C1 segment of cervical spinal cord (tissue), 14 donors: ENCODE data around the gene ANXA2R.
"Not testable (repeated sequence)": the region's sequence is repeated elsewhere in the genome, so short reads cannot be mapped to it uniquely, and the experiment has no call there.

Source experiments
- DNase-seq, 14 donors: peaks; one replicate each; lab custom pipeline; 2025; lab: John Stamatoyannopoulos, UW

ANXA2R gene, protein sequence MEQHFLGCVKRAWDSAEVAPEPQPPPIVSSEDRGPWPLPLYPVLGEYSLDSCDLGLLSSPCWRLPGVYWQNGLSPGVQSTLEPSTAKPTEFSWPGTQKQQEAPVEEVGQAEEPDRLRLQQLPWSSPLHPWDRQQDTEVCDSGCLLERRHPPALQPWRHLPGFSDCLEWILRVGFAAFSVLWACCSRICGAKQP

DNA sequence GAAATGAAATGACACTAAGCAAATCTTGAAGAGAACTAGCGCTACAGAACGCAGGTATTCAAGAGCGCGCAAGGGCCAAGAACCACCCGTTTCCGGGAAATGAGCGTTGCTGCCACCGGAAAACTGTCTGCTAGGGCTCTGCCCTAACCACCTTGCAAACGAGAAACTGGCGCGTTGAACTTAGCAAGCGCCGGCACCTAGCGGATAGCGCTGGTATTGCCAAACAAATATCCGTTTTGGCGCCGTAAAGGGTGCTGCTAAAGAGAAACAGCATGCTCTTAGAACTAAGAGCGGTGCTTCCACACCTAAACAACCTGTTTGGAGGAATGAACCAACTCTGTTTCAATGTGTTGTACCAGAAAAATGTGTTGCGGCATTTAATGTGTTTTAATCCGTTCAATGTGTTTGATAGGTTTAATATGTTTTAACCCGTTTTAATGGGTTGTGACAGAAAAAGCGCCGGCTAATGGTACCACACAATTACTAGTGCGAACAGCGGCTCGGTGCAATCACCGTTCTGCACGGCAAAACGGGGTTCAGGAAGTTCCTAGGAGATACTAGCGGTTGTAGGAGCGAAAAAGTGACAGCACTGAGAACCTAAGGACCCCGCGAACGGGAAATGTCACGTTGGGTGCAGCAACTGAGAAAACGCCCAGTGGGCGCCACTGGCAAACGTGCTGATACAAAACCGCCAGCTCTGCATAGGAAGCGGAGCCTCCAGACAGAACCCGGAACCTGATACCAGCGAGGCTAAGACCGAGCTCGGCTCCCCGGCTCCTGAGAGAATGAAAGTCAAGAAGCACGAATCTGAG, at the start of gene ANXA2R:
TSS of gene ANXA2R (minus strand) at position 33 of the 812 bp plus-strand sequence. CDS start 273 bp downstream, outside the sequence.
- DNase-seq: peak in 12 of 14 donors; percentile 29 to 76 (median 60)

DNA sequence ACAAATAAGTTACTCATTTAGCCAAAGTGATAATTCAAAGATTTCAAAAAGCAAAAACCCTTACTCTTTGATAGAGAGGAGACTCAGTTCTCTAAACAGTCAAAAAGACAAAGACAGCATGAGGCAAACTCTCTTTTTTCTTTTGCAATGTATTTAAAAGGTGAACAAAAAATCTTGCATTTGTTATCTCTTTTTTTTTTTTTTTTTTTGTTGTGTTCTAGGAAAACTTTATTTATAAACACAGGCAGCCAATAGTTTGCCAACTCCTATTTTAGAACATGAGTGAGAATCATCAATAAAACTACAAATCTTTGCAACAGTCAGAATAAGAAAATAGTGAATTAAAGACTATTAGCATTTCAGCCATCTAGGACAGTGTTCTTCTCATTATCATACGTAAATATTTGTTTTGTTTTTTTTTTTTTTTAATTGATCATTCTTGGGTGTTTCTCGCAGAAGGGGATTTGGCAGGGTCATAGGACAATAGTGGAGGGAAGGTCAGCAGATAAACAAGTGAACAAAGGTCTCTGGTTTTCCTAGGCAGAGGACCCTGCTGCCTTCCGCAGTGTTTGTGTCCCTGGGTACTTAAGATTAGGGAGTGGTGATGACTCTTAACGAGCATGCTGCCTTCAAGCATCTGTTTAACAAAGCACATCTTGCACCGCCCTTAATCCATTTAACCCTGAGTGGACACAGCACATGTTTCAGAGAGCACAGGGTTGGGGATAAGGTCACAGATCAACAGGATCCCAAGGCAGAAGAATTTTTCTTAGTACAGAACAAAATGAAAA, 46.2 kb upstream of the ANXA2R start:
- DNase-seq: not testable (repeated sequence)

DNA sequence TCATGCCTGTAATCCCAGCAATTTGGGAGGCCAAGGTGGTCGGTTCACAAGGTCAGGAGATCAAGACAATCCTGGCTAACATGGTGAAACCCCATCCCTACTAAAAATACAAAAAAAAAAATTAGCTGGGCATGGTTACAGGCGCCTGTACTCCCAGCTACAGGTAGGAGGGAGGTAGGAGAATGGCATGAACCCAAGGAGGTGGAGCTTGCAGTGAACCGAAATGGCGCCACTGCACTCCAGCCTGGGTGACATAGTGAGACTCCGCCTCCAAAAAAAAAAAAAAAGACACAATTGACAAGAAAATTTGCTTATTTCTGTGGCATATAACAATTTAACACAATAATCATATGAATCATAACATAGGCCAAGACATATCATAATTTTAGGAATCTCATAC, 45.3 kb upstream of the ANXA2R start:
- DNase-seq: no peak

DNA sequence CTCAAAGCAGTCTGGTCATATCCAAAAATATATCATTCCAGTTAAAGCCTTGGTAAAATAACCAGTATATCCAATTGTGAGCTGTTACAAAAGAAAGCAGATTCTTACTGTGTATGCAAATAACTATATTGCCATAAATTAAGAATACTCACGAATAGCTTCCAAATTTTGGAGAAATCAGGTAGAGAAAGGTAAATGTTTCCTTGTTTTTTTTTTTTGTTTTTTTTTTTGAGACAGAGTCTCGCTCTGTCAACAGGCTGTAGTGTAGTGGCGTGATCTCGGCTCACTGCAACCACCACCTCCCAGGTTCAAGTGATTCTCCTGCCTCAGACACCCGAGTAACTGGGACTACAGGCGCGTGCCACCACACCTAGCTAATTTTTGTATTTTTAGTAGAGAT, 44.3 kb upstream of the ANXA2R start:
- DNase-seq: not testable (repeated sequence)

DNA sequence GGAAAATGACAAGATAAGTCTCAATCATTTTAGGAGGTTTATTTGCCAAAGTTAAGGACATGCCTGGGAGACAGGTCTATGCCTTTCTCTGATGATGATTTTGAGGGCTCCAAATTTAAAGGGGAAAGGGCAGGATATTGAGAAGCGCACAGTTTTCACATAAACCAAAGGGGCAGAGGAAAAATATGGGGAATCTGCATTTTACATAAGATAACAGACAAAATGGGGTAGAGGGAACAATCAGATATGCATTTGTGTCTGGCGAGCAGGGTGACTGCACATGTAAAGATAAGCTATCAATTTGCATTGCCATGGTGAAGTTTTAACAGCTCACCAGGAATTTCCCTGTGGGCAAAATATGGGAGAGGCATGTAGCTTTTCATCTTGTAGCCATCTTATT, 41.2 kb upstream of the ANXA2R start:
- DNase-seq: not testable (repeated sequence)

DNA sequence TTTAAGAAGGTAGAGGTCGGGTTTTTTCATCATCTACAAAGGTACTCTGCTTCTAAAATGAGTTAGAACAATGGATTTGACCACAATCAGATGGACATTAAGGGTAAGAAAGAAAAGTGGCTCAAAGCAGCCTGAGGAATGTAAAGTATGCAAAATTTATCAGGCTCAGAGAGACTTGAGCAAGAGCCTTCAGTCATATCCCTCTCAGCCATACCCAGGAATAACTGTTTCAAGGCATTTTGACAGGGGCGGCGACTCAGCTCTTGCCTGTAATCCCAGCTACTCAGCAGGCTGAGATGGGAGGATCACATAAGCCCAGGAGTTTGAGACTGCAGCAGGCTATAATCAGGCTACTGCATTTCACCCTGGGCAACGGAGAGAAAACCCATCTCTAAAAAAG, 38.8 kb upstream of the ANXA2R start:
- no peak for DNase-seq

DNA sequence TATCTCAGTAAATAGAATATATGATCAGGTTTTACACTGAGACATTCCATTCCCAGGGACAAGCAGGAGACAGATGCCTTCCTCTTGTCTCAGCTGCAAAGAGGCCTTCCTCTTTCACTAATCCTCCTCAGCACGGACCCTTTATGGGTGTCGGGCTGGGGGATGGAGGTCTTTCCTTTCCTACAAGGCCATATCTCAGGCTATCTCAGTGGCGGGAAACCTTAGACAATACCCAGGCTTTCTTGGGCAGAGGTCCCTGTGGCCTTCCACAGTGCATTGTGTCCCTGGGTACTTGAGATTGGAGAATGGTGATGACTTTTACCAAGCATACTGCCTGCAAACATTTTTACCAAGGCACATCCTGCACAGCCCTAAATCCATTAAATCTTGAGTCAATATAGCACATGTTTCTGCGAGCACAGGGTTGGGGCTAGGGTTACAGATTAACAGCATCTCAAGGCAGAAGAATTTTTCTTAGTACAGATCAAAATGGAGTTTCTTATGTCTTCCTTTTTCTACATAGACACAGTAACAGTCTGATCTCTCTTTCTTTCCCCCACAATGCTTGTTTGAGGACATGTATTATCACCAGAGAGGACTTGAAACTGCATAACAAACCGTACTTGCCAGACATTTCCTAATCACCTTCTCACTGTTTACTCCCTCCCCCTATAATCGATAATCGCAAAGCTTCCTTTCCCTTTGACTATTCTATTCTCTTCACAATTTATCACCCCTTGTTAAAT, 37.5 kb upstream of the ANXA2R start:
- not testable (repeated sequence) for DNase-seq

DNA sequence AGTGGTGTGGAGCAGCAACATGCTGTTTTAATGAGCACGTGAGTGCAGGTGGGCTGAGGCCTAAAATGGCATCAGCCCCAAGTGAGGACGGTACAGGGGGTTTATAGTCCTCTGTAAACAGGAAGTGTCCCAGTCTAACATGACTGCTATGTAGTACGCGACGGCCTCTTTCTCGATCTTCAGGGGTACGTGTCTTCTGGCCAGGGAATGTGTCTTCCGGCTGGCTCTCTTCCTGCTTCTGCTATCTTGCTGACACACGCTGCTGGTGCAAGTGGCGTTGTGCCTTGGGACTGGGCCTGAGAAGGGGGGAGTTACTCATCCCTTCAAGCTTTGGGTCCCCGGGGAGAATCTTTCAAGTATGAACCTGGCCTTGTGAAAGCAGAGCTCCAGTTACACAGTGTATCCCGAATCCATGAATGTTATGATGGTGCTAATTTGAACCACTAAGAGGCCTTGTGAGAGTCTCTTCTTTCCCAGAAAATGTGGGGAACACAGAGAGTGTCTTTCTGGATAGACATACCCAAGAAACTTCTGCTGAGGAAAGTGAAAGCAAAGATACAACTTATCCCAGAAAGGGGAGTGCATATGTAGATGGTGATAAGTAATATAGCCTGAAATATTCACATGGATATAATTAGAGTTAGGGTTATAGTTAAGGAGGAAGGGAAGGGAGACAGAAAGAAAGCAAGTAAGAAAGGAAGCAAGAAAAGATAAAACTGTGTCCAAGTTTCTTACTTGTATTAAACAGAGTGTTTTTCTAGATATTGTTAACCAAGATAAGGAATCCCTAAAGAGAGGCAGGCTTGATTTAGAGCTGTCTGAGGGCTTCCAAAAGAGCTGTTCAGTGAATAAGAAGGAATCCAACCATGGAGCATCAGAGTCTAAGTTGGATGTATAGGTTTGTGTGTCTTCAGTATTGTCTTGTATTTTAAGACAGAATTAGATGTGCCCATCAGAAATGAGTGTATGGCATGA, 35.5 kb upstream of the ANXA2R start:
- DNase-seq: no peak

DNA sequence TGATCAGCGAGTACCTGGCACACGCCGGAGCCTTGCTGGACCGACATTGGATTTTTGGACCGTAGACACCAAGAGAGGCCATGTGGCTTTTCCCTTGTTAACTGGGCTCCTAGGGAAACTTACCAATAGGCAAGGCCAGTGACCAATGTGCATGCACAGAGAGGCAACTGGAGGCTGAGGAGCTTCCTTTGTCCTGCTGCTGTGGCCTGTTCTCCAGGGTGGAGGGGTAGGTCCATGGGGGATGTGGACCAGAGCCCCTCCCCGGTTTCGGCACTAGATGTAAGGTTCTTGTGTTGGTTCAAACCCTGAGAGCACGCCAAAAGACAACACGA, 34.8 kb upstream of the ANXA2R start:
- no peak for DNase-seq

DNA sequence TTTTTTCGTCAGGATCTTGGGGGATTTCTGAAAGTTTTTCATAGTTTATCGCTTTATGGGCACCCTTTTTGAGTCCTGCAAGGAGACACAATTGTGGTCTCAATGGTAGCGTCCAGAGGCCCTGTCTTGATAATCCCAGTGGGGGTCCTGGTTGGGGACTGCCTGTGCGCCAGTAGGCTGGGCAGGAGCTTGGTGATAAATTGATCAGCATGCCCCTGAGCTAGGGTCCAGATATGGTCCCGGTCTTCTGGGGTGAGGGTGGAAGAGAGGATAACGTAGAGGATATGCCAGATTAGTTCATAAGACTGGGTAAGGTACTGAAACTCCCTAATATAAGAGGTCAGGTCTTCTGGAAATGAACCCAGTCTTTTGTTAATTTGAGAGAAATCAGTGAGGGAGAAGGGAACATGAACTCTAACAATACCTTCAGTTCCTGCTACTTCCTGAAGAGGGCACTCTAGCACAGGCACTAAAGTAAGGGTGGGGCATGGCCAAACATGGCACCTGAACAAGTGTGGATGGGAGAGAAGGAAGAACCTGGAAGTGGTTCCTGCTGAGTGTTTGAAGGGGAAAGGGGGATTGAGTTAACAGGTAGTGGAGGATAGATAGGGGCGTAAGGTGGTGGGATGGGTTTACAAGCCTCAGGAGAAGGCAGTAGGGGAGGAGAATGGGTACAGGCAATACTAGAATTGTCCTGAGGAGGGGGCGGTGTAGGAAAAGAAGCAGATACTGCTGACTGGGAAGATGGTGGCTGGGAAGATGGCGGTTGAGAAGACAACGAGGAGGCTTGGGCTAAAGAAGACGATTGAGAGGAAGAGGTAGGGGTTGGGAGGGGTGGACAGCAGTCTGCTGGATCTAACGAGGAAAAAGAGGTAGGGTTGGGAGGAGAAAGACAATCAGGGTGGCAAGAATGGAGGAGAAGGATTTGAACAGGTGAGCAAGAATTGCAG, 33.8 kb upstream of the ANXA2R start:
- peak in 1 of 14 donors; percentile 2 for DNase-seq

DNA sequence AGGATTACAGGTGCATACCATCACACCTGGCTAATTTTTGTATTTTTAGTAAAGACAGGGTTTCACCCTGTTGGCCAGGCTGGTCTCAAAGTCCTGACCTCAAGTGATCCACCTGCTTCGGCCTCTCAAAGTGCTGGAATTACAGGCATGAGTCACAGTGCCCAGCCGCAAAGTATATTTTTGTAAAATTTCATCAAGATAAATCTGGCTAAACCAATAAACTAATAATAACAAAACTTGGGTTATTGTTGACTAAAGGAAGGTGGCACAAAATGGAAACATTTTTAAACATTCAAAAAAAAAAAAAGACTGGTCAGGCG, 29.2 kb upstream of the ANXA2R start:
- not testable (repeated sequence) for DNase-seq

DNA sequence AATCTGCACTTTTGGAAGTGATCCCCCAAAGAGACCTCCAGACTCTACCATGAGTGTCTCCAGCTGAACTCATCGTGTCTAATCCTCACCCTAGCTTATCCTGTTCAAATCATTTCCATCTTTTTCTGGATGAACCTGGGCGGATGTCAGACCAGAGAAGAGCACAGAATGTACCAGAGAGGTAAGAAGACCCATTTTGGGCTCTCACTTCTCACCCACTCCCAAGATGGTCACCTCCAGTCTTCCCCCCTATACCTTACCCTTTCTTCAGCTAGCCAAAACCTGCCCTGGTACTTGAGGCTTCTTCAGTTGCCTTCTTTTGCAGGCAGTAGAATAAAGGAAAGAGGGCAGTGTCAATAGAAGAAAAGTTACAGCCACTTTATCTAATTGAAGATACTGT, 27.9 kb upstream of the ANXA2R start:
- no peak for DNase-seq

DNA sequence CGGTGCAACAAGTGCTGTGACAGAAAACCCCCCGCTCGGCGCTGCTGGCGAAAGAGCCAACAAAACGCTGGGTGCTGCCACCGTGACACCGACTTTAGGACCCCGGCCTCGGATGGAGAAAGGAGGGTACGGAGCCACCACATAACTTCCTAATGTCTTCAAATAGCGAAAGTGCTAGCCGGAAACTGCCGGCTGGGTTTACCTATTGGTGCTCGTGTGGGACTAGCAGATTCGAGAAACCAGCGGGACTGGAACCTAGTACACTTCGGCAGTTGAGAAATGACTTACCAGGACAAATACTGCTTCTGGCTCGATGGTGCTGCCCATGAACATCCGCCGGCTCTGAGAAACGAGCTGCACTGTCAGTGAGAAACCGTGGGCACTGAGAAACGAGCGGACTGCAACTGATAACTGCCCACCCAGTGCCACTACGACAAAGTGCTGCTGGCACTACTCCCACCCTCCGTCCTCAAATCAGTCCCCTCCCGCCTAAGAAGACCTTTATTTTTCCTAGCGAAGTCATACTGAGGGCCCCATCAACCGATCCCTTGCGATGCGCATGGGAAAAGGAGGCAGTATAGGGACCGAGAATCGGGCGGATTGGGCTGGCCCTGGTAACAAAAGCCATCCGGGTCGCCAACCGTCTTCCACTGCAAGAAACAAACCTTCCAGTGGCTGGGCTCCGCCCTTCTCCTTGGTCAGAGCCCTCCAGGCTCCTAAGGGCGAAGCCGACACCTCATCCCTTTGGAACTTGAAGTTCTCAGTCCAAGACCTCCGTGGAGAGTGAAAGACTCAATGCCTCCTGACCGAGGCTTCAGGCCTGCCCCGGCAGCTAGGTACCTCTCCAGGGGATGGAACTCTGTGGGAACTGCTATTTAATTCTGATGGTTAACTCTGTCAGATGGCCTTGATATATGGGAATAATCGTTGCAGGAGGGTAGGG, 27.0 kb upstream of the ANXA2R start:
- DNase-seq: peak; percentile 44 to 92 (median 86)

DNA sequence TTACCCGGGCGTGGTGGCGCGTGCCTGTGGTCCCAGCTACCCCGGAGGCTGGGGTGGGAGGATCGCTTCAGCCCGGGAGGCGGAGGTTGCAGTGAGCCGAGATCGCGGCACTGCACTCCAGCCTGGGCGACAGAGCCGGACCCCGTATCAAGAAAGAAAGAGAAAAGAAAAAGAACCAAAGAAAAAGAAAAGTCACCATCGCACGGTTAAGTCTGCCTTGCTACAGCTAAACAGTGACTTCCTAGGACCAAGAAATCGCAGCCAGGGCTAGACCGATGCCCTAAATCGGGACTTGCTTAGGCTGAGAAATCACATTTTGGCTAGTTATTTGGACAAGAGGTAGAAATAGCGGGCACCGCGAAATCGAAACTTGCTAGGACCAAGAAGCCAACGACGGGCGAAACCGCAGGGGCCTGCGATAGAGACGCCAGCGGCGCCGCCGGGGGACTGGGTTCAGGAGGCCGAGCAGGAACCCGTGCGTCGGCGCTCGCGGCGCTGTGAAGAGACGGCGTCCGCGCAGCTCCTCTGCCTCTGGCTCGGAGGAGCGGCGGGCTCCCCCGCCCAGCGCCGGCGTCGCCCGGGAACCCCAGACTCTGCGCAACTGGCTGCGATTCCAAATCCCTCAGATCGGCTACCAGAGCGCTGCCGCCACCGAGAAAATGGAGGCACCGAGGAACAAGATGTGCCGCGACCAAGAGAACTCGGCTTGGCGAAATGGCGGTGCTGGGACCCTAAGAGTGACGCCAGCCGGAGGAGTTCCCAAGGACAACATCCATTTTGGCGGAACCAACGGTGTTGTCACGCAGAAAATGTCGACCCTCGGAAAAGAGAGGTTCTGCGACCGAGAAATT, 26.1 kb upstream of the ANXA2R start:
- DNase-seq: peak in 13 of 14 donors; percentile 66 to 92 (median 83)

DNA sequence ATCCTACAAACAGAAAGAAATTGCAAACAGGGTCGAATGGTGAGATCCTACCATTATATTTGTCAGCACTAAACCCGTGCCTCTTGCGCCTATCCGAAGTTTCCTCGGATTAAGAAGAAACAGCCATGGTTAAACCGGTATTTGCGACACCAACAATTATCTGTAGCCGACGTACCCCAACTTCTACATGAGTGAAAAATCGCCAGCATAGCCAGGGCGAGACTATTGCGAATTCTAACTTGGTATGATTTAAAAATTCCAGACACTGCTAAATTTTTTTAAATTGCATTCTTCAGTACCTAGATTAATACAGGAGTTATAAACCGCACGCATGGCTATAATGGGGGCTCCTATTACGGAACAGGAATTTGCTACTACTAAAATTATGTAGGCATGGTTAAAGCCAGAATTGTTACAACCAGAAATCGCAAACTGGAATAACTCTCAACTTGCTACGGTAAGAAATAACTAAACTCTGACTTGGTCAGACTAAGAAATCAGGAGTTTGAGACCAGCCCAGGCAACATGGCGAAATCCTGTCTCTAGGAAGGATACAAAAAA, 25.3 kb upstream of the ANXA2R start:
- DNase-seq: peak in 4 of 14 donors; percentile 32 to 47 (median 39)

DNA sequence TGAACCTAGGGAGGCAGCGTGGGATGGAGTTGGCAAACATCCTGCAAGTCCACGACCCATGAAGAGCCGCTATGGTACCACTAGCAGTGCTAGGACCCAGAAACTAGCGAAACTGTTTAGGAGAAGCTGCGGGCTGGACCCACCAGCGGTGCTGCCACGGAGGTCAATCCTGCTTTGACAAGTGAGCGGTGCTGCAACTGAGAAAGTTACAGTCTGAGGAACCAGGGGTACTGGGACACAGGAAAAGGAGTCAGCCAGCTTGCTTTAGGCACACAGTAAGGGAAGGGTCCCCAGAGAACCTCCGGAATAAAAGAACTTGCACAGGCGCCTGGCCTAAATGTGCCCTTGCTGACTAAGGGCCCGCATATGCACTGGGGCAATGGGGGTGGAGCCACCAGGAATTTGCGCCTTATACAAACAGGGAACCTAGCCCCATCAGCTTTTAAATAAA, 23.6 kb upstream of the ANXA2R start:
- peak in 2 of 14 donors; percentile 25 to 27 for DNase-seq
